Daoy (cell line): ENCODE data around the gene SIK3. TPM values are rescaled to one million over a fixed set of nuclear protein-coding genes. Genes with fewer than 3 reads are reported as not detected.

Source experiments
- DNase-seq: peaks from one replicate; pipeline ENCODE4 v3.0.0-alpha.2; 2015; ENCODE audit warnings: low read depth
- total RNA-seq: library from RNA; depleted of rRNA; stranded (reverse); fragments of >200 nt; shearing (Covaris generic); gene quantifications from 2 replicates; pipeline ENCODE4 v1.2.3, GENCODE V29; 2014; rRNA removed

The SIK3 gene
- total RNA-seq, 1 experiment from 2014 or later, result 8.2 TPM

DNA sequence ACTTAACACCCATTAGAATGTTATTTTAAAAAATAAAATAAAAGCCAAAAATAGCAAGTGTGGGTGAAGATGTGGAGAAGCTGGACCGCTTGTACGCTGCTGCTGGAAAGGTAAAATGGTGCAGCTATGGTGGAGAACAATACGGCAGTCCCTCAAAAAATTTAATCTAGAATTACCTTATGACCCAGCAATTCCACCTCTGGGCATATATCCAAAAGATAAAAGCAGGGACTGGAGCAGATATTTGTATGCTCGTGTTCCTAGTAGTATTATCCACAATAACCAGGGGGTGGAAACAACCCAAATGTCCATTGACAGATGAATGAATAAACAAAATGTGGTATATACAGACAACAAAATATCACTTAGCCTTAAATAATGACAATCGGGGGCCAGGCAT, 300.4 kb downstream of the SIK3 start:
- no peak for DNase-seq

DNA sequence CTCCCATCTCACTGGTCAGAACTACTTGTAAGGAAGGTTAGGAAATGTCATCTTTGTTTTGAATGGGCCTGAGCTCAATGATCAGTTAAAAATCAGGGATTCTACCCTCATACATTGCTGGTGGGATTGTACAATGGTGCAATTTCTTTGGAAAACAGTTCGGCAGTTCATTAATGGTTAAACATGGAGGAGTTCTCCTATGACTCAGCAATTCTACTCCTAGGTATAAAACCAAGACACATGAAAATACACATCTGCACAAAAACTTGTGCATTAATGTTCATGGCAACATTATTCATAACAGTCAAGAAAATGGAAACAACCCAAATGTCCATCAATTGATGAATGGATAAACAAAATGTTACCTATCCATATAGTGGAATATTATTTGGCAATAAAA, 301.7 kb downstream of the SIK3 start:
- no peak for DNase-seq

DNA sequence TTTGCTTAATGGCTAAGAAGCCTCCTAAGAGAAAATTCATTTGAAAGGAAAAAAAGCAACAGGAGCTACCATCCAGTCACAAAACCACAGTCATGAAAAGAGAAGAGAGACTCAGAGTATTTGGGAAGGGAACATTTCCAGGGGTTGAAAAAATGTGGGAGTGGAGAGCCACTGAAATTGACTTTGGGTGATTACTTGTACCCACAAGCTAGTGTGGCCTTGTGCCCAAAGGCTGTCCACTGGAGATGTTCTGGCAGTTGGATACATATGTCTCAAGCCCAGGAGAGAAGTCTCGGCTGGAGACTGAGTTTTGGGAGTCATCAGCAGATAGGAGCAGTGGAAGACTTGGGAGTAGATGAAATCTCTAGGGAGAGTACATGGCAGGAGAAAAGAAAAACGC, 303.4 kb downstream of the SIK3 start:
- DNase-seq, result no peak

DNA sequence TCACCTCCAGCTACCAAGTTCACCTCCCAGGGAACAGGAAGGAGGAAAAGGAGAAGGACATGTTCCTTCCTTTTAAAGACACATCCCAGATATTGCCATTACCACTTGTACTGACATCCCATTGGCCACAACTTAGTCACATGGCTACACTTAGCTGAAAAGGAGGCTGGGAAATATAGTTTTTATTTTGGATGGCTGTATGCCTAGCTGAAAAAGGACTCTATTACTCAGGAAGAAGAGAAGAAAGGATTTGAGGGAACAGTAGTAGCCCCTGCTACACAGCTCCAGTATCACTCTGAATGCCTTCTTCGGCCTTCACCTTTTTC, 304.5 kb downstream of the SIK3 start:
- DNase-seq, result no peak

Other genes with a start within 250 kb of the SIK3 start
- 112 and 123 TPM in 2 replicates for gene PAFAH1B2, start 45.9 kb upstream of the SIK3 start, total RNA-seq
- gene SIDT2, start 80.3 kb upstream of the SIK3 start, total RNA-seq, result 3.3 and 5.1 TPM in 2 replicates
- 214 and 246 TPM in 2 replicates for gene TAGLN, start 100.9 kb upstream of the SIK3 start, total RNA-seq
- 33.7 and 38.0 TPM in 2 replicates for gene PCSK7, start 133.6 kb upstream of the SIK3 start, total RNA-seq
- gene RNF214, start 134.2 kb upstream of the SIK3 start, total RNA-seq, result 6.9 and 7.6 TPM in 2 replicates
- 1.4 and 2.9 TPM in 2 replicates for gene BACE1-AS, start 192.9 kb upstream of the SIK3 start, total RNA-seq
- 9.3 and 14.8 TPM in 2 replicates for gene BACE1, start 217.8 kb upstream of the SIK3 start, total RNA-seq
- gene CEP164, start 229.4 kb upstream of the SIK3 start, total RNA-seq, result 28.0 and 31.0 TPM in 2 replicates